Muscle of arm (tissue), 12 donors: ENCODE data around the gene PADI2. TPM values are rescaled to one million over a fixed set of nuclear protein-coding genes. Genes with fewer than 3 reads are reported as not detected.

ENCODE experiments used
- DNase-seq: peaks from one replicate; pipeline ENCODE4 v3.0.0-alpha.2; 2013
- polyA plus RNA-seq, 12 donors: library from polyadenylated mRNA; unstranded; fragments of 120-200 nt; gene quantifications; one replicate each; pipeline ENCODE4 v1.2.1, GENCODE V29; 2013; ENCODE audit not compliant: insufficient read length in 12 of 12

The PADI2 gene
- polyA plus RNA-seq, 12 donors: 28.1 to 807 (median 91.2) TPM

GRCh38 chr1:17023573-17023972 lies 95.7 kb downstream of the PADI2 start:
- no peak for DNase-seq

- DNase-seq: no peak
These were observed 96.1 kb downstream of the PADI2 start for GRCh38 chr1:17023102-17023501.

GRCh38 chr1:17021896-17022295 lies 97.4 kb downstream of the PADI2 start:
- no peak for DNase-seq

- DNase-seq: no peak
These were observed 98.7 kb downstream of the PADI2 start for GRCh38 chr1:17020502-17020901.

- DNase-seq: no peak
These were observed 100.4 kb downstream of the PADI2 start for GRCh38 chr1:17018849-17019248.

- no peak for DNase-seq
These were observed 101.8 kb downstream of the PADI2 start for GRCh38 chr1:17017435-17017834.

Other genes starting within 250 kb of the PADI2 start
- not detected for gene RNU1-2, start 223.5 kb downstream of the PADI2 start, polyA plus RNA-seq
- gene CROCC, start 197.5 kb downstream of the PADI2 start, polyA plus RNA-seq: 10 to 100 TPM in 11 of 12 donors, not detected in 1; 13.3 to 46.0 (median 18.7) TPM
- 100 to 1,000 TPM in 2 of 12 donors, 10 to 100 TPM in 9, not detected in 1; 45.3 to 340 (median 72.6) TPM for gene MFAP2, start 138.8 kb downstream of the PADI2 start, polyA plus RNA-seq
- gene ATP13A2, start 107.5 kb downstream of the PADI2 start, polyA plus RNA-seq: 10 to 100 TPM in 11 of 12 donors, not detected in 1; 11.8 to 36.6 (median 17.3) TPM
- 100 to 1,000 TPM in 9 of 12 donors, 10 to 100 TPM in 2, not detected in 1; 67.4 to 139 (median 122) TPM for gene SDHB, start 65.4 kb downstream of the PADI2 start, polyA plus RNA-seq
- gene PADI1, start 85.7 kb upstream of the PADI2 start, polyA plus RNA-seq: under 1 TPM in 10 of 12 donors, not detected in 2; 0.15 to 0.76 (median 0.35) TPM
- under 1 TPM in 2 of 12 donors, not detected in 10; 0.05 to 0.17 TPM for gene PADI3, start 129.6 kb upstream of the PADI2 start, polyA plus RNA-seq
- gene PADI4, start 188.7 kb upstream of the PADI2 start, polyA plus RNA-seq: 1 to 10 TPM in 1 of 12 donors, under 1 TPM in 9, not detected in 2; 0.16 to 5.1 (median 0.49) TPM